ENCODE data around the gene CYB5B.

CYB5B gene, protein sequence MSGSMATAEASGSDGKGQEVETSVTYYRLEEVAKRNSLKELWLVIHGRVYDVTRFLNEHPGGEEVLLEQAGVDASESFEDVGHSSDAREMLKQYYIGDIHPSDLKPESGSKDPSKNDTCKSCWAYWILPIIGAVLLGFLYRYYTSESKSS

GRCh38 chr16:69424053-69424934 lies at the start of gene CYB5B:
CYB5B (plus strand) TSS chr16:69424619; CDS start chr16:69424684, 65 bp downstream.
- peak; percentile 85 for DNase-seq (ENCODE audit: extremely low spot score, insufficient read length, low read depth)
- FAIRE-seq, result peak; percentile 100

- FAIRE-seq (no peak), DNase-seq (ENCODE audit: extremely low spot score, insufficient read length, low read depth) (no peak)
Observed at GRCh38 chr16:69376393-69377059, 47.9 kb upstream of the CYB5B start.

- DNase-seq (ENCODE audit: extremely low spot score, insufficient read length, low read depth) (no peak), FAIRE-seq (no peak)
Observed at GRCh38 chr16:69378036-69378435, 46.4 kb upstream of the CYB5B start.

DNA sequence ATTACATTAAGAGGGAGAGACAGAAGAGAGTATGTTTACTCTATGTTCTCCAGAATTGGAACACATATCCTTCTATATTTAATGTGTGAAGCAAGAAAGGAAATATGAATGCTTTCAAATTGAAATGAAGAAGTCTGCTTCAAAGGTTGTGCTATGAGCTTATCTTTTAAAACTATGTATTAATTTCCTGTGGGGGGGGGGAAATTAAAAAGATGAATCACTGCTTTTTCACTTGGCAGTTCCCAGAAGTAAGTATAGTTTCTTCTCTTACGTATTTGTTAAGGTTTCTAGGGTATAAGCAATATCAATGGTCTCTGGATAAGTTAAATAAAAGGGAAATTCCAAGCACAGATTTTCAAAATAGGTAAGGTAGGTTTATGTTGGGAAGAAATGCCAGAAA lies 45.7 kb upstream of the CYB5B start:
- DNase-seq (ENCODE audit: extremely low spot score, insufficient read length, low read depth), result no peak

GRCh38 chr16:69381231-69381630 lies 43.2 kb upstream of the CYB5B start:
- FAIRE-seq (no peak), DNase-seq (ENCODE audit: extremely low spot score, insufficient read length, low read depth) (no peak)

More for the DNA sequence above, 45.7 kb upstream of the CYB5B start:
- no peak for FAIRE-seq

DNA sequence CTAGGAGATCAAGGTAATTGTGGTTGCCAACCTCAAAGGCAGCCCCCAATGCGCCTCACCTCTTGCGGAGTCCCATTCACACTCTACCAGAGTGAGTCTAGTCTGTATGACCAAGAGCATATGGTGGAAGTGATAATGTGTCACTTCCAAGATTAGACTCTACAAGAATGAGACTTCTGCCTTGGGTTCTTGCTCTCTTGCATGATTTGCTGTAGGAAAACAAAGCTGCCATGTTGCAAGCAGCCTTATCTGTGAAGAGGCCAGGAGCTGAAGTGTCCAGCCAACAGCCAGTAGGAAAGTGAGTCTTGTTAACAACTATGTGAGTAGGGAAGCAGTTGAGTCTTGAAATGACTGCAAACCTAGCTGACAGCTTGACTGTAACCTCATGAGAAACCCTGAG lies 42.0 kb upstream of the CYB5B start:
- FAIRE-seq, result no peak

GRCh38 chr16:69384974-69385373 lies 39.4 kb upstream of the CYB5B start:
- DNase-seq (ENCODE audit: extremely low spot score, insufficient read length, low read depth) (no peak), FAIRE-seq (no peak)

More for the DNA sequence above, 42.0 kb upstream of the CYB5B start:
- DNase-seq (ENCODE audit: extremely low spot score, insufficient read length, low read depth), result no peak

- no peak for FAIRE-seq
Observed at GRCh38 chr16:69386596-69386995, 37.8 kb upstream of the CYB5B start.

GRCh38 chr16:69393898-69394849 lies 30.2 kb upstream of the CYB5B start:
- DNase-seq (ENCODE audit: extremely low spot score, insufficient read length, low read depth) (no peak), FAIRE-seq (no peak)

More at GRCh38 chr16:69386596-69386995, 37.8 kb upstream of the CYB5B start:
- no peak for DNase-seq (ENCODE audit: extremely low spot score, insufficient read length, low read depth)

DNA sequence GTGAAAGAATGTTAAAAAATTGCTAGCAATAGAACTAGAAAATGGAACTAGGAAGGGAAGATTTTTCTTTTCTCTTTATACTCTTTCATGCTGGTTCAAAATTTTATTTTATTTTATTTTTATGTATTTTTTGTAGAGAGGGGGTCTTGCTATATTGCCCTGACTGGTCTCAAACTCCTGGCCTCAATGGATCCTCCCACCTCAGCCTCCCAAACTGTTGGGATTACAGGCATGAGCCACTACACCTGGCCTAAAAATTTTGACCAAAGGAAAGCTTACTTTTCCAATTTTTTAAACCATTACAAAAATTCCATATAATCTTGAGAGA lies 28.6 kb upstream of the CYB5B start:
- no peak for FAIRE-seq
- DNase-seq (ENCODE audit: extremely low spot score, insufficient read length, low read depth), result no peak

DNA sequence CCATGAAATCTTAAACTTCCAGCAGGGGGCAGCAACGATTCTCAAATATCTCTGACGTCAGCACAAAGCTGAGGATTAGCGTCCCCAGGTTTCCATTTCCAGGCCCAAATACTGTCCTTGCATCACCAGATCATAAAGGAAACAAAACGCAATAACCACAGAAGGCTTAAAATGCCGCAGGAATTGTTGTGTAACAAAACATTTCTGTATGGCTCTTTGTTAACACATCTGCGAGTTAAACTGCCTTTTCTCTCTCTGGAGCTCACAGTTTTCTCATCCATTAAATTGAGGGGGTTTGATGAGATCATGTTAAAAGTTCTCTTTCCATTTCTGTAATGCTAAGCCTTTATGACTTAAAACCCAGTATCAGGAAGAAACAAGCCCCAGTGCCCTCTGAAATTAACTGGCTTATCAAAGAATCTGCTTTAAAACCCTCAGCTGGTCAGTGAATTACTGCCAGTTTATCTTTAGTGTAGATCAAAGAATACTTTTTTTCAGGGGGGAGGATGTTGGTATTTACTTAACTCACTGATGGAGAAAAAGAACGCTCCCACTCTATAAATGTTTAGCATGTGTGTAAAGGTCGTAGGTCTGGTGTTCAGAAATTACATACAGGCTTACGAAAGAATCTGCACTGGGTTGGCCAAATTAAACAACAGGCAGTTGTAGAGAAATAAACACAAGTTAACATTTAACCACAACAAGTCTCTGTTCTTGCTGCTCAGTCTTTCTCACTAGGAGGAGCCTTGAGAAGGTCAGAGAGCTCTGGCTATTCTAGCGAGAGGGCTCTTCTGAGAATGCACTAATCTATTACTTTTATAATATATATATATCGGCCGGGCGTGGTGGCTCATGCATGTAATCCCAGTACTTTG lies 28.0 kb upstream of the CYB5B start:
- peak; percentile 78 for FAIRE-seq
- no peak for DNase-seq (ENCODE audit: extremely low spot score, insufficient read length, low read depth)

DNA sequence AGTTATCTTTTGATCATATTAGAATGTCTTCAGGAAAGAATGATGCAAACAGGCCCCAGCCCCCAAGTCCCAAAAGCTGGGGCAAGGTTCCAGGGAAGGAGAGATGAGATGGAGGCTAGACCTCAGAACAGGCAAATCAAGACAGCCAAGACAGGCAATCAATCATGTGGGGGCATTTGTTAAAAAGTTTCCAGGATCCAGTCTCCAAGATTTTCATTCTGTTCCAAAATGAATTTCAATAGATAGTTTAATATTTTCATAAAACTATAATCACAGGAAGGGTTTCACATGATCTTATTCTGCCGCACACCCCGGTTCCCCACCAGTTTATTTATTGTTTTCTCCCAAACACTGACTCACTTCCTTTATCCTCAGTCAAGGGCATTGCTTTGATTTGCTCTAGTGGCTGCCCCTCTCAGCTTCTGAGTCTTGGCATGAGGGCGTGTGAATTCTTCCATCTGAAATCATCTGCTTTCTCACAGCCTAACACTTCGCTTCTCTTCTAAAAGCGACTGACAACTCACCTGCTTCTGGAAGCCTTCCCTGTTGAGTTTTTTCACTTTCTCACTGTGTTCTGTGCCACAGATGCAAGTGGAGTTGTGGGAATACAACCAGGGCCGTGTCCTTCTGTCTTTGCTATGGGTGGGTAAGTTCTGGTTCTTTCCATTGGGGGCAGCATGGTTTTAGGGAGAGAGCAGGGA lies 26.4 kb upstream of the CYB5B start:
- no peak for DNase-seq (ENCODE audit: extremely low spot score, insufficient read length, low read depth)
- no peak for FAIRE-seq

DNA sequence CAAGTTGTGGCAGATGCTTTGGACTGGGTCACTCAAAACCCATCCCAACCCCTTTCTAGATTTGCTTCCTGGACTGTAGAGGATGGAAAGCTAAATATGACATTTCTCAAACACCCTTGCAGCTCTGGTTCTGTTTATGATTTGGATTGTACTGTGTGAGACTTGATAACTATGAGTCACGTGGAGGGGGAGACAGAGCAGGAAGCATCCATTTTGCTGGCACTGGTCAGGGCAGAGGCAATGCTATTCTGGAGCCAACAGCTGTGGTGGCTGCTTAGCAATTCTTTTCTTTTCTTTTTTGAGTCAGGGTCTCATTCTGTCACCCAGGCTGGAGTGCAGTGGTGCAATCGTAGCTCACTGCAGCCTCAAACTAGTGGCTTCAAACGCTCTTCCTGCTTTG lies 25.1 kb upstream of the CYB5B start:
- FAIRE-seq (no peak), DNase-seq (ENCODE audit: extremely low spot score, insufficient read length, low read depth) (no peak)

DNA sequence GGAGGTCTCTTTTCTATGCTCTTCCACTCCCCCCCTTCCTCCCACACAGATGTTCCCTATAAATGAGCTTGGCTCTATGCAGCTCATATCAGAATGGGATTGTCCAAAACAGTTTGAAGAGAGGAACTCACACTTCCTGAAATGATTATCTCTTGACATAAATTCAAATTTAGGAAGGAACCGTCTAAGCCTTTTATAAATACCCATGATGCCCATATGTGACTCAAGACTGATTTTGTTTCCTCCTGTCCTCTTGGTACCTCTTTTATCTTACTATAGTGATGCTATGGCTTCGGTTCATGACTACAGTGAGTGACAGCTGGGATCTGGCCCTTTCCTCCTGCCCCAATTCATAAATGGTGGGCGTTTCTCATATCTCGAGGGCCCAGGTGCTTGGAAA lies 22.0 kb upstream of the CYB5B start:
- DNase-seq (ENCODE audit: extremely low spot score, insufficient read length, low read depth) (no peak), FAIRE-seq (no peak)

- no peak for FAIRE-seq
- DNase-seq (ENCODE audit: extremely low spot score, insufficient read length, low read depth), result no peak
Observed at GRCh38 chr16:69404275-69404805, 20.1 kb upstream of the CYB5B start.

DNA sequence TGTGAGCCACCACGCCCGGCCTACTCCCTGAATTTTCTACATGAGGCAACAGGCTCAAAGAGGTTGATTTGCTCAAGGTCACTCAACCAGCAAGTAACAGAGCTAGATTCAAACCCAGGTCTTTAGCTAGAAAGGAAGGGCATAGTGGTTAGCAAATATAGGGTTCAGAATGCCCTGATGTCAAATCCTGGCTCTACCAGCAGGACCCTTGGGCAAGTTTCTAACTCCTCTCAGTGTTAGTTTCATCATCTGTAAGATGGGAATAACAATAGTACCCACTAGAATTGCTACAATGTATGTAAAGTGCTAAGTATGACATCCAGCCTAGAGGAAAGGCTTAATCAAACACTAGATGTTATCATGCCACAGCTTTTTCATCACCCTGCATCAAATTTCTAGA lies 19.1 kb upstream of the CYB5B start:
- FAIRE-seq (no peak), DNase-seq (ENCODE audit: extremely low spot score, insufficient read length, low read depth) (no peak)

DNA sequence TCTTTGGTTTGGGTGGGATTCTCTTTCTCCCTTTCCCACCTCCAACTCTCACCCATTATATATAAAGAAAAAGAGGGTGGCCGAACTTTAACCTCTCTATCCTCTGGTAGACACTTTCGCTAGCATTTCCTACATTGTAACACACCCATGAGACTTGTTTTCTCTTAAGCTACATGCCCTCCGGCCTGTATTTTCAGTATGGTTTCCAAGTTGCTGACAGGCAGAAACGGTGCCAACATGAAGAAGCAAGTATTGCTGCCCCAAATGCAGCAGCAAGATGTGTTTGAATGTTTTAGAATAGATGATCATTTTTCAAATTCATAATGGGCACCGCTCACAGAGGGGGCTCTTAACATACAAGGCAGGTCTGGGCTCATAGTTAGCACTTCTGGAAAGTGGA lies 18.7 kb upstream of the CYB5B start:
- DNase-seq (ENCODE audit: extremely low spot score, insufficient read length, low read depth) (no peak), FAIRE-seq (no peak)

- DNase-seq (ENCODE audit: extremely low spot score, insufficient read length, low read depth) (no peak), FAIRE-seq (no peak)
Observed at GRCh38 chr16:69406780-69407331, 17.6 kb upstream of the CYB5B start.
